Bronchial epithelial cell (primary cell): ENCODE results near the gene MAEA. TPM values are rescaled to one million over a fixed set of nuclear protein-coding genes. Genes with fewer than 3 reads are reported as not detected.
A peak's percentile ranks its signal among the peaks of the same experiment; 100 is the strongest.

Experiments used
- DNase-seq: peaks from one replicate; pipeline ENCODE4 v3.0.0-alpha.2; 2010; ENCODE audit warnings: low read depth
- FAIRE-seq: peaks from 2 replicates; lab custom pipeline; 2011; peaks lifted over from hg19 to GRCh38; lab: Jason Lieb, UNC
- H3K27me3 ChIP-seq: 2 replicates; pipeline ENCODE4 v1.5.1; 2011; ENCODE audit warnings: low read length; ENCODE audit not compliant: control insufficient read depth, insufficient read depth
- H3K36me3 ChIP-seq: 2 replicates; pipeline ENCODE4 v1.5.1; 2011; ENCODE audit warnings: low read length; ENCODE audit not compliant: control insufficient read depth, insufficient read depth
- H3K4me3 ChIP-seq: 2 replicates; pipeline ENCODE4 v1.5.1; 2011; ENCODE audit warnings: mild to moderate bottlenecking, low read depth, low read length, control low read depth
- total RNA-seq: library from RNA; depleted of rRNA; stranded (reverse); fragments of >200 nt; gene quantifications from 2 replicates; pipeline ENCODE4 v1.2.1, GENCODE V29; 2014
- TF ChIP-seq, protein P1 (sequence below): IDR thresholded peaks from 2 replicates; pipeline ENCODE4 v1.5.1; 2011; ENCODE audit warnings: mild to moderate bottlenecking, moderate library complexity, low read length, control low read depth, inconsistent platforms; ENCODE audit not compliant: insufficient read depth, severe bottlenecking

Gene MAEA
- total RNA-seq, 1 donor from 2014 or later: 46.1 TPM

DNA sequence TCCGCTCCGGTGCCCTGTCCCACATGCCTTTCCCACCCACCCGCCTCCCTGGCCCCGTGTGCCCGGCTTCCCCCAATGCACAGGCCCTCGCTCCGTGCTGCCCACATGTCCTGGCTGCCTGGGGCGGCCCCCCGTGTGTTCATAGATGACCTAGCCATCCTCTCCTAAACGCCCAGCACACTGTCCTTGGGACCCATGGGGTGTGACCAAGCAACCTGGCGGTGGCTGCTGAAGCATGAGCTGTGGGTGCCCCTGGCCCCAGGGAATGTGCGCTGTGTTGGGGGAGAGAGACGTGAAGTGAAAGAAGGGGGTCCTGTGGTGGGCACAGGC lies 28.3 kb downstream of the MAEA start:
- peaks cover 42% of the 10 kb centered on the region for H3K36me3 ChIP-seq
- FAIRE-seq (no peak), DNase-seq (no peak)
- TF ChIP-seq, protein P1, sequence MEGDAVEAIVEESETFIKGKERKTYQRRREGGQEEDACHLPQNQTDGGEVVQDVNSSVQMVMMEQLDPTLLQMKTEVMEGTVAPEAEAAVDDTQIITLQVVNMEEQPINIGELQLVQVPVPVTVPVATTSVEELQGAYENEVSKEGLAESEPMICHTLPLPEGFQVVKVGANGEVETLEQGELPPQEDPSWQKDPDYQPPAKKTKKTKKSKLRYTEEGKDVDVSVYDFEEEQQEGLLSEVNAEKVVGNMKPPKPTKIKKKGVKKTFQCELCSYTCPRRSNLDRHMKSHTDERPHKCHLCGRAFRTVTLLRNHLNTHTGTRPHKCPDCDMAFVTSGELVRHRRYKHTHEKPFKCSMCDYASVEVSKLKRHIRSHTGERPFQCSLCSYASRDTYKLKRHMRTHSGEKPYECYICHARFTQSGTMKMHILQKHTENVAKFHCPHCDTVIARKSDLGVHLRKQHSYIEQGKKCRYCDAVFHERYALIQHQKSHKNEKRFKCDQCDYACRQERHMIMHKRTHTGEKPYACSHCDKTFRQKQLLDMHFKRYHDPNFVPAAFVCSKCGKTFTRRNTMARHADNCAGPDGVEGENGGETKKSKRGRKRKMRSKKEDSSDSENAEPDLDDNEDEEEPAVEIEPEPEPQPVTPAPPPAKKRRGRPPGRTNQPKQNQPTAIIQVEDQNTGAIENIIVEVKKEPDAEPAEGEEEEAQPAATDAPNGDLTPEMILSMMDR: no peak
- no peaks in the 10 kb centered on the region for H3K27me3 ChIP-seq
- no peak overlapping the region for H3K4me3 ChIP-seq

- DNase-seq: no peak
- H3K36me3 ChIP-seq: peaks cover 39% of the 10 kb centered on the region
- FAIRE-seq: no peak
- no peak overlapping the region for H3K4me3 ChIP-seq
- TF ChIP-seq, protein P1: peak; percentile 24
- no peaks in the 10 kb centered on the region for H3K27me3 ChIP-seq
These were observed 29.0 kb downstream of the MAEA start for GRCh38 chr4:1318488-1319213.

GRCh38 chr4:1321486-1321885 lies 31.8 kb downstream of the MAEA start:
- DNase-seq (no peak), FAIRE-seq (peak; percentile 7)
- H3K4me3 ChIP-seq: no peak overlapping the region
- TF ChIP-seq, protein P1: no peak
- peaks cover 34% of the 10 kb centered on the region for H3K36me3 ChIP-seq
- no peaks in the 10 kb centered on the region for H3K27me3 ChIP-seq

DNA sequence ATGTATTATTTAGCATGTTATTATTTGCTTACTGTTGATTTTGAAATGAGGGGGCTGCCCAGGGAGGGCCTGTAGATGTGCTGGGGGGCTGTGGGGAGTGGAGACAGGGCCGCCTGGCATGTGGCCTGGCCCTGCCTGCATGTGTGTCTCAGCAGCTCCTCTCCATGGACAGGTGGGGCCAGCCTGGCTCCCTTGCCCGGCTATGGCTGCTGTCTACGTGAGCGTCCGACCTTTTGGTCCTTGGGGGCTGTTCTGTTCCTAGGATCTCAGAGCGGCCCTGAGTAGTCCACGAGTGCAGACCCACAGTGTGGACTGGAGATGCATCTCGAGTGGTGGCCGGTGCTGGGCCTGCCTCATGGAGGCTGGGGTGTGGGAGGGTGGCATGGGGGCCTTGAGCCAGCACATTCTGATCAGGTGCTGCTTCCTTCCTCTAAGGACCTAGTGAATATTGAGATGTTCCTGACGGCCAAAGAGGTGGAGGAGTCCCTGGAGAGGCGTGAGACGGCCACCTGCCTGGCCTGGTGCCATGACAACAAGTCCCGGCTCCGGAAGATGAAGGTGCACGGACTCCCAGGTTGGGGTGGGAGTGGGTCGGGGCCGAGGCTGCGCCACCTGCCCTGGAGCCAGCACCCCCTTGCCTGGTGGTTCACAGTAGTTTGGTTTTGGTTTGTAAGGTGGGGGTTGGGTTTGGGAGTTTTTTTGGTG lies 32.4 kb downstream of the MAEA start:
- DNase-seq (no peak), FAIRE-seq (no peak)
- H3K27me3 ChIP-seq: no peaks in the 10 kb centered on the region
- TF ChIP-seq, protein P1: no peak
- H3K36me3 ChIP-seq: peaks cover 37% of the 10 kb centered on the region
- no peak overlapping the region for H3K4me3 ChIP-seq

DNA sequence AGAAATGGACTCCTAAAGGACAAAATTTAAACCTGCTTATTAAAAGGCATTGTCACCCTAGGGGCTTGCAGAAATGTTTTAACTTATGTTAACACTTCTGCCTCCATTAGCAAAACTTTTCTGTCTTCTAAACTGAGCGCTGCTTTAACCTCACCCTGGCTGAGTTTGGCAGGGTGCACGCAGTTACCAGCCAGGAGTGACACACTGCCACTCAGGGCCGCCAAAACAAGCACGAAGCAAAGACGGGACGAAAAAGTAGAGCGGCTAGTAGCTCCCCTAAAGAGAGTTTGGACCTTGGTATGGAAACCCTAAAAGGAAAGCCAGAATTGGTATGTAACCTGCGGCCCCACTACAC lies 33.6 kb downstream of the MAEA start:
- H3K4me3 ChIP-seq: no peak overlapping the region

More for the DNA sequence above, 33.6 kb downstream of the MAEA start:
- DNase-seq (no peak), FAIRE-seq (no peak)
- Histone ChIP-seq H3K36me3 (peaks cover 35% of the 10 kb centered on the region), H3K27me3 (no peaks in the 10 kb centered on the region)
- TF ChIP-seq, protein P1: no peak
